ENCODE measurements around the gene BRMS1L. TPM values are rescaled to one million over a fixed set of nuclear protein-coding genes. Genes with fewer than 3 reads are reported as not detected.

BRMS1L gene
- total RNA-seq, 1 donor from 2014 or later: 14.2 TPM

- TF ChIP-seq CTCF (IDR thresholded peaks at IDR 0.05; ENCODE audit: borderline replicate concordance): no peak
- peaks cover 37% of the 10 kb centered on the region for H3K36me3 ChIP-seq
- intact Hi-C loops (cut with micrococcal nuclease): no loop called here
- H3K4me3 ChIP-seq: no peak overlapping the region
- peak overlapping the region; percentile 2 for H3K27ac ChIP-seq (replicated peaks)
- no peaks in the 10 kb centered on the region for H3K9me3 ChIP-seq (replicated peaks)
- H3K27me3 ChIP-seq (ENCODE audit: low read depth): no peaks in the 10 kb centered on the region
- peaks cover 16% of the 10 kb centered on the region for H3K4me1 ChIP-seq
- no peak for DNase-seq
Observed at GRCh38 chr14:35866595-35867279, 40.6 kb downstream of the BRMS1L start.

- no peak for DNase-seq
- Histone ChIP-seq H3K4me1 (peaks cover 15% of the 10 kb centered on the region), H3K36me3 (peaks cover 37% of the 10 kb centered on the region), H3K4me3 (no peak overlapping the region), H3K9me3 (replicated peaks) (no peaks in the 10 kb centered on the region), H3K27ac (replicated peaks) (peak overlapping the region; percentile 2), H3K27me3 (ENCODE audit: low read depth) (no peaks in the 10 kb centered on the region)
- TF ChIP-seq CTCF (IDR thresholded peaks at IDR 0.05; ENCODE audit: borderline replicate concordance): no peak
- intact Hi-C loops (cut with micrococcal nuclease): no loop called here
Observed at GRCh38 chr14:35867280-35867629, 41.1 kb downstream of the BRMS1L start.

GRCh38 chr14:35875296-35875695 lies 49.2 kb downstream of the BRMS1L start:
- Histone ChIP-seq H3K27me3 (ENCODE audit: low read depth) (no peaks in the 10 kb centered on the region), H3K36me3 (no peaks in the 10 kb centered on the region), H3K27ac (replicated peaks) (no peak overlapping the region), H3K9me3 (replicated peaks) (no peaks in the 10 kb centered on the region), H3K4me3 (no peak overlapping the region), H3K4me1 (peaks cover 17% of the 10 kb centered on the region)
- no peak for TF ChIP-seq CTCF (IDR thresholded peaks at IDR 0.05; ENCODE audit: borderline replicate concordance)
- no peak for DNase-seq
- intact Hi-C loops (cut with micrococcal nuclease): no loop called here

- no peak for DNase-seq
- Histone ChIP-seq H3K9me3 (replicated peaks) (no peaks in the 10 kb centered on the region), H3K27me3 (ENCODE audit: low read depth) (no peaks in the 10 kb centered on the region), H3K4me1 (peaks cover 17% of the 10 kb centered on the region), H3K27ac (replicated peaks) (no peak overlapping the region), H3K4me3 (no peak overlapping the region), H3K36me3 (no peaks in the 10 kb centered on the region)
- TF ChIP-seq CTCF (IDR thresholded peaks at IDR 0.05; ENCODE audit: borderline replicate concordance): no peak
- intact Hi-C loops (cut with micrococcal nuclease): no loop called here
Observed at GRCh38 chr14:35877276-35877675, 51.1 kb downstream of the BRMS1L start.

- Histone ChIP-seq H3K27ac (replicated peaks) (peak overlapping the region; percentile 3), H3K4me1 (peaks cover 17% of the 10 kb centered on the region), H3K9me3 (replicated peaks) (no peaks in the 10 kb centered on the region), H3K4me3 (no peak overlapping the region), H3K27me3 (ENCODE audit: low read depth) (no peaks in the 10 kb centered on the region), H3K36me3 (no peaks in the 10 kb centered on the region)
- intact Hi-C loops (cut with micrococcal nuclease): no loop called here
- DNase-seq: no peak
- TF ChIP-seq CTCF (IDR thresholded peaks at IDR 0.05; ENCODE audit: borderline replicate concordance): no peak
Observed at GRCh38 chr14:35878272-35879150, 52.4 kb downstream of the BRMS1L start.
